Panc1 (cell line): ENCODE data around the gene NMRK1. TPM values are rescaled to one million over a fixed set of nuclear protein-coding genes. Genes with fewer than 3 reads are reported as not detected.

Experiments
- ATAC-seq: fragments of 200-7000 bp; cut with Tn5 transposase; 2 replicates; pipeline ENCODE4 v1.9.1; 2020; ENCODE audit warnings: mild to moderate bottlenecking, moderate library complexity
- BruUV-seq: library from RNA; stranded (reverse); fragments of 400-500 nt; replicated peaks from 2 replicates; lab custom pipeline; 2021; lab: Mats Ljungman, UMichigan
- CTCF ChIA-PET: fragments of 300-600 bp; sonication (Branson Sonifier 250); formaldehyde crosslinking; loops from one replicate; lab custom pipeline; 2022; ENCODE audit warnings: antibody characterized with exemption; lab: Charles Lee
- POLR2A ChIA-PET: fragments of 300-600 bp; sonication (Branson Sonifier 250); formaldehyde crosslinking; loops from one replicate; lab custom pipeline; 2022; ENCODE audit warnings: antibody characterized with exemption; lab: Charles Lee
- DNase-seq: peaks from one replicate; pipeline ENCODE4 v3.0.0-alpha.2; 2010; ENCODE audit warnings: low read depth, low spot score
- H3K27ac ChIP-seq: 2 replicates; pipeline ENCODE4 v1.5.1; 2011; ENCODE audit warnings: mild to moderate bottlenecking, low read length, inconsistent platforms
- H3K27me3 ChIP-seq: fragments of 200-500 bp; sonication (Bioruptor generic); 2 replicates; pipeline ENCODE4 v1.6.0; 2014; ENCODE audit warnings: low read length, inconsistent platforms; ENCODE audit not compliant: control insufficient read depth, insufficient read depth
- H3K36me3 ChIP-seq: fragments of 200-500 bp; sonication (Bioruptor generic); 2 replicates; pipeline ENCODE4 v1.5.1; 2014; ENCODE audit warnings: inconsistent platforms, mild to moderate bottlenecking, low read length, moderate library complexity; ENCODE audit not compliant: control insufficient read depth, insufficient read depth
- H3K4me1 ChIP-seq: 2 replicates; pipeline ENCODE4 v1.5.1; 2011; ENCODE audit warnings: inconsistent platforms, mild to moderate bottlenecking, low read length, moderate library complexity; ENCODE audit not compliant: control insufficient read depth, insufficient read depth
- H3K4me3 ChIP-seq, 2 experiments: 2 replicates each; pipeline ENCODE4 v1.5.1; 2011 to 2012; ENCODE audit warnings: low read depth in 2 of 2, low read length in 2 of 2, mild to moderate bottlenecking in 2 of 2, inconsistent platforms in 1 of 2, moderate library complexity in 1 of 2
- H3K9me3 ChIP-seq: fragments of 200-500 bp; sonication (Bioruptor generic); 2 replicates; pipeline ENCODE4 v1.5.1; 2014; ENCODE audit warnings: low read depth, mild to moderate bottlenecking, inconsistent platforms, low read length, moderate library complexity; ENCODE audit not compliant: control insufficient read depth, insufficient read depth
- POLR2AphosphoS5 ChIP-seq: IDR thresholded peaks from 2 replicates; pipeline ENCODE4 v1.6.1; 2012; ENCODE audit warnings: mild to moderate bottlenecking, low read depth, low read length, moderate library complexity
- REST ChIP-seq, 2 experiments: IDR thresholded peaks; 2 replicates each; pipeline ENCODE4 v1.6.1; 2011 to 2012; ENCODE audit warnings: low read depth in 2 of 2, control low read depth in 1 of 2, low read length in 1 of 2, mild to moderate bottlenecking in 1 of 2, moderate library complexity in 1 of 2; ENCODE audit not compliant: insufficient read depth in 1 of 2
- SIN3A ChIP-seq: IDR thresholded peaks from 2 replicates; pipeline ENCODE4 v1.6.1; 2012; ENCODE audit warnings: low read depth, mild to moderate bottlenecking, low read length, moderate library complexity, borderline replicate concordance; ENCODE audit not compliant: insufficient read depth
- TCF7L2 ChIP-seq: IDR thresholded peaks from 2 replicates; pipeline ENCODE4 v1.6.1; 2011; ENCODE audit warnings: mild to moderate bottlenecking, low read depth, low read length, inconsistent platforms
- in situ Hi-C: cut with HindIII; loops from 2 replicates; pipeline ENCODE4 v1.10.0; 2016; ENCODE audit warnings: low sequenced_read_pairs, low pct_unique_long_range_greater_than_20kb
- intact Hi-C: fragments of 100-400 bp; cut with micrococcal nuclease; formaldehyde crosslinking; loops from one replicate; pipeline ENCODE4 v1.10.0; 2022; ENCODE audit not compliant: unreplicated experiment
- total RNA-seq: library from RNA; stranded (reverse); gene quantifications from one replicate; pipeline ENCODE4 v1.2.1, GENCODE V29; 2021; ENCODE audit not compliant: unreplicated experiment
- TF ChIP-seq, protein P1 (sequence below): fragments of 450-650 bp; IDR thresholded peaks from 2 replicates; pipeline ENCODE4 v1.5.1; 2017; ENCODE audit warnings: mild to moderate bottlenecking

NMRK1 gene
- total RNA-seq, 1 experiment from 2014 or later, result 16.0 TPM

GRCh38 chr9:75063556-75064305, 24.2 kb downstream of the NMRK1 start:
- BruUV-seq, result no TSS peak
- no peaks in the 10 kb centered on the region for H3K9me3 ChIP-seq
- intact Hi-C loops, result no loop called here
- no peak for ATAC-seq
- no peaks in the 10 kb centered on the region for H3K36me3 ChIP-seq
- H3K27ac ChIP-seq, result no peak overlapping the region
- in situ Hi-C loops, result no loop called here
- no peaks in the 10 kb centered on the region for H3K4me1 ChIP-seq
- no peak for DNase-seq
- no peaks in the 10 kb centered on the region for H3K27me3 ChIP-seq
- H3K4me3 ChIP-seq, result no peak overlapping the region
- ChIA-PET POLR2A (interaction anchor here (0.7 kb wide), 1 partner anchor 23 kb away, joined by 3 read pairs; no protein-coding TSS in a partner anchor), CTCF (interaction anchor here (0.6 kb wide), 1 partner anchor 14 kb away, joined by 3 read pairs; no protein-coding TSS in a partner anchor)
- no peak for TF ChIP-seq POLR2AphosphoS5
- TF ChIP-seq SIN3A, result no peak
- TF ChIP-seq TCF7L2, result no peak
- TF ChIP-seq, protein P1, sequence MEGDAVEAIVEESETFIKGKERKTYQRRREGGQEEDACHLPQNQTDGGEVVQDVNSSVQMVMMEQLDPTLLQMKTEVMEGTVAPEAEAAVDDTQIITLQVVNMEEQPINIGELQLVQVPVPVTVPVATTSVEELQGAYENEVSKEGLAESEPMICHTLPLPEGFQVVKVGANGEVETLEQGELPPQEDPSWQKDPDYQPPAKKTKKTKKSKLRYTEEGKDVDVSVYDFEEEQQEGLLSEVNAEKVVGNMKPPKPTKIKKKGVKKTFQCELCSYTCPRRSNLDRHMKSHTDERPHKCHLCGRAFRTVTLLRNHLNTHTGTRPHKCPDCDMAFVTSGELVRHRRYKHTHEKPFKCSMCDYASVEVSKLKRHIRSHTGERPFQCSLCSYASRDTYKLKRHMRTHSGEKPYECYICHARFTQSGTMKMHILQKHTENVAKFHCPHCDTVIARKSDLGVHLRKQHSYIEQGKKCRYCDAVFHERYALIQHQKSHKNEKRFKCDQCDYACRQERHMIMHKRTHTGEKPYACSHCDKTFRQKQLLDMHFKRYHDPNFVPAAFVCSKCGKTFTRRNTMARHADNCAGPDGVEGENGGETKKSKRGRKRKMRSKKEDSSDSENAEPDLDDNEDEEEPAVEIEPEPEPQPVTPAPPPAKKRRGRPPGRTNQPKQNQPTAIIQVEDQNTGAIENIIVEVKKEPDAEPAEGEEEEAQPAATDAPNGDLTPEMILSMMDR, result no peak
- TF ChIP-seq REST (IDR thresholded peaks at IDR 0.05; ENCODE audit: insufficient read depth in 1 of 2, low read depth in 2 of 2, low read length in 1 of 2), result no peak

DNA sequence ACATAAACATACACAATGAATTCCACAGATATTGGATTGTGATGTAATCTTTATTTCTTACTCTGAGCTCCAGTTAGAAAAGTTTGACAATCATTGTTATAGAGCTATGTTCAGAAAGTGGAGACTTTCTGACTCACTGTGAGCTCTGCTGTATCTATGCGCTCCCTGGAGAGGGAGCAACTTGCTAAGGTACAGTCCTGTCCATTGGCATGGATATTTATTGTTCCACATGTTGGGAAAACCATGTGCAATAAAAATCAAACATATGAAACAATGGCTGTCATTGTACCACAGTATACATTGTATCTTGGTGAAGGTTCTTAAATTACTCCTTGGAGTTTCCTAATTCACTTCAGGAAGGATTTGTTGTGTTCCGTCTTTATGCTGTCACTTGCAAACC, 26.8 kb downstream of the NMRK1 start:
- ChIA-PET CTCF (interaction anchor here (0.6 kb wide), 1 partner anchor 108 kb away, joined by 10 read pairs; no protein-coding TSS in a partner anchor), POLR2A (no interaction called here)
- Histone ChIP-seq H3K27ac (no peak overlapping the region), H3K27me3 (no peaks in the 10 kb centered on the region), H3K9me3 (no peaks in the 10 kb centered on the region), H3K36me3 (no peaks in the 10 kb centered on the region), H3K4me3 (no peak overlapping the region), H3K4me1 (no peaks in the 10 kb centered on the region)
- in situ Hi-C loops, result no loop called here
- DNase-seq (no peak), ATAC-seq (no peak)
- no peak for TF ChIP-seq POLR2AphosphoS5
- no peak for TF ChIP-seq TCF7L2
- no peak for TF ChIP-seq REST (IDR thresholded peaks at IDR 0.05; ENCODE audit: insufficient read depth in 1 of 2, low read depth in 2 of 2, low read length in 1 of 2)
- TF ChIP-seq, protein P1, result no peak
- TF ChIP-seq SIN3A, result no peak
- intact Hi-C loops, result no loop called here
- no TSS peak for BruUV-seq
